ENCODE results near the gene STXBP4.

STXBP4 gene

GRCh38 chr17:55219459-55219858, 250.9 kb downstream of the STXBP4 start:
- no peaks in the 10 kb centered on the region for H3K4me1 ChIP-seq (ENCODE audit: insufficient read depth, insufficient read length)
- H3K27me3 ChIP-seq (ENCODE audit: insufficient read depth, insufficient read length) = no peaks in the 10 kb centered on the region
- no peaks in the 10 kb centered on the region for H3K36me3 ChIP-seq (ENCODE audit: insufficient read depth, insufficient read length, low read length)
- no peak for DNase-seq (ENCODE audit: low read depth, low spot score)
- H3K4me3 ChIP-seq (ENCODE audit: insufficient read length, low read depth) = no peak overlapping the region
- no peak overlapping the region for H3K9ac ChIP-seq (ENCODE audit: insufficient read length, low read depth)
- TF ChIP-seq YY1 (IDR thresholded peaks at IDR 0.05; ENCODE audit: insufficient read depth, insufficient read length) (no peak), ZNF274 (IDR thresholded peaks at IDR 0.05; ENCODE audit: low read depth, low read length) (no peak), SUZ12 (IDR thresholded peaks at IDR 0.05; ENCODE audit: extremely low read depth, insufficient read depth, insufficient read length) (no peak)
- peaks cover 5% of the 10 kb centered on the region; the same call in 1 of the 2 replicates for H3K9me3 ChIP-seq (ENCODE audit: insufficient read depth, low read length)

GRCh38 chr17:55219934-55220333, 251.4 kb downstream of the STXBP4 start:
- Histone ChIP-seq H3K9me3 (ENCODE audit: insufficient read depth, low read length) (peaks cover 5% of the 10 kb centered on the region; the same call in 1 of the 2 replicates), H3K36me3 (ENCODE audit: insufficient read depth, insufficient read length, low read length) (no peaks in the 10 kb centered on the region), H3K27me3 (ENCODE audit: insufficient read depth, insufficient read length) (no peaks in the 10 kb centered on the region), H3K4me3 (ENCODE audit: insufficient read length, low read depth) (no peak overlapping the region), H3K4me1 (ENCODE audit: insufficient read depth, insufficient read length) (no peaks in the 10 kb centered on the region), H3K9ac (ENCODE audit: insufficient read length, low read depth) (no peak overlapping the region)
- no peak for TF ChIP-seq SUZ12 (IDR thresholded peaks at IDR 0.05; ENCODE audit: extremely low read depth, insufficient read depth, insufficient read length)
- TF ChIP-seq ZNF274 (IDR thresholded peaks at IDR 0.05; ENCODE audit: low read depth, low read length) = no peak
- TF ChIP-seq YY1 (IDR thresholded peaks at IDR 0.05; ENCODE audit: insufficient read depth, insufficient read length) = no peak
- no peak for DNase-seq (ENCODE audit: low read depth, low spot score)
